NB4 (cell line): Measurements from ENCODE around the gene GPC5.

ENCODE experiments used
- MAX ChIP-seq: IDR thresholded peaks from 2 replicates; pipeline ENCODE4 v1.6.1; 2011; ENCODE audit warnings: low read depth, low read length
- MYC ChIP-seq: IDR thresholded peaks from 2 replicates; pipeline ENCODE4 v1.6.1; 2011; ENCODE audit warnings: low read depth, low read length
- POLR2A ChIP-seq: IDR thresholded peaks from 2 replicates; pipeline ENCODE4 v1.6.1; 2011; ENCODE audit warnings: mild to moderate bottlenecking; ENCODE audit not compliant: insufficient read length; ENCODE audit errors: extremely low read depth
- TF ChIP-seq, protein P1 (sequence below): IDR thresholded peaks from one replicate; pipeline ENCODE4 v1.5.1; 2012; ENCODE audit warnings: low read depth, low read length

GRCh38 chr13:92804926-92805325 lies 1406.5 kb downstream of the GPC5 start:
- TF ChIP-seq, protein P1, sequence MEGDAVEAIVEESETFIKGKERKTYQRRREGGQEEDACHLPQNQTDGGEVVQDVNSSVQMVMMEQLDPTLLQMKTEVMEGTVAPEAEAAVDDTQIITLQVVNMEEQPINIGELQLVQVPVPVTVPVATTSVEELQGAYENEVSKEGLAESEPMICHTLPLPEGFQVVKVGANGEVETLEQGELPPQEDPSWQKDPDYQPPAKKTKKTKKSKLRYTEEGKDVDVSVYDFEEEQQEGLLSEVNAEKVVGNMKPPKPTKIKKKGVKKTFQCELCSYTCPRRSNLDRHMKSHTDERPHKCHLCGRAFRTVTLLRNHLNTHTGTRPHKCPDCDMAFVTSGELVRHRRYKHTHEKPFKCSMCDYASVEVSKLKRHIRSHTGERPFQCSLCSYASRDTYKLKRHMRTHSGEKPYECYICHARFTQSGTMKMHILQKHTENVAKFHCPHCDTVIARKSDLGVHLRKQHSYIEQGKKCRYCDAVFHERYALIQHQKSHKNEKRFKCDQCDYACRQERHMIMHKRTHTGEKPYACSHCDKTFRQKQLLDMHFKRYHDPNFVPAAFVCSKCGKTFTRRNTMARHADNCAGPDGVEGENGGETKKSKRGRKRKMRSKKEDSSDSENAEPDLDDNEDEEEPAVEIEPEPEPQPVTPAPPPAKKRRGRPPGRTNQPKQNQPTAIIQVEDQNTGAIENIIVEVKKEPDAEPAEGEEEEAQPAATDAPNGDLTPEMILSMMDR = no peak
- TF ChIP-seq POLR2A (no peak), MYC (no peak), MAX (no peak)
